MM.1S (cell line): ENCODE measurements around the gene NRXN3.

Source experiments
- CTCF ChIP-seq: fragments of 300-600 bp; sonication (generic); IDR thresholded peaks from 2 replicates; pipeline ENCODE4 v1.5.1; 2016; ENCODE audit warnings: antibody characterized with exemption, low read length, mixed read lengths
- EZH2 ChIP-seq: fragments of 300-600 bp; sonication (generic); optimal IDR thresholded peaks from 2 replicates; pipeline ENCODE3; 2017; ENCODE audit warnings: low read depth, mild to moderate bottlenecking, antibody characterized with exemption, low read length, mixed read lengths
- EZH2phosphoT487 ChIP-seq: fragments of 300-600 bp; sonication (generic); IDR thresholded peaks from 2 replicates; pipeline ENCODE4 v1.6.1; 2018; ENCODE audit warnings: antibody characterized with exemption, low read length

GRCh38 chr14:78530078-78530477 lies 359.9 kb downstream of the NRXN3 start:
- TF ChIP-seq CTCF (no peak), EZH2 (no peak), EZH2phosphoT487 (no peak)
